Activated T-cell treated with anti-CD3 and anti-CD28 coated beads, Interleukin-2, amount 50 U/mL, for 1 hour (primary cell): ENCODE results near the gene NNT.
"Not testable (repeated sequence)": the region's sequence is repeated elsewhere in the genome, so short reads cannot be mapped to it uniquely, and the experiment has no call there.

Experiments used
- DNase-seq: peaks from one replicate; pipeline ENCODE4 v3.0.0-alpha.2; 2020

Gene NNT

DNA sequence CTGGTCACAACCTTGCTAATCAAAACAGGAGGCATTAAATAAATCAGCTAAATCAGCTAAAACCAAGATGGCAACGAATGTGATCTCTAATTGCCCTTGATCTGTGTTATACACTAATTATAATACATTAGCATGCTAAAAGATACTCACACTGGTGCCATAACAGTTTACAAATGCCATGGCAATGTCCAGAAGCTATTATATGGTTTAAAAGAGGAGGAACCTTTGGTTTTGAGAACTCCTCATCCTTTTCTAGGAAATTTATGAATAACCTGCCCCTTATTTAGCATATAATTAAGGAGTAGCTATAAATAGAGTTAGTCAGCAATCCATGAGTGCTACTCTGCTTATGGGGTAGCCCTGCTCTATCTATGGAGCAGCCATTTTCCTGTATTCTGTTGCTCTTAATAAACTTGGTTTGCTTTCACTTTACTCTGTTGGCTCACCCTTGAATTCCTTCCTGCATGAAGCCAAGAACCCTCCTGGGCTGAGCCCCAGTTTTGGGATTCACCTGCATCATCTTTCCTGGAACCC lies 18.7 kb upstream of the NNT start:
- no peak for DNase-seq

GRCh38 chr5:43588842-43589241 lies 14.1 kb upstream of the NNT start:
- DNase-seq: no peak

- DNase-seq: no peak
Measured at GRCh38 chr5:43589310-43589709, 13.7 kb upstream of the NNT start.

- DNase-seq: no peak
Measured at GRCh38 chr5:43590700-43591099, 12.3 kb upstream of the NNT start.

DNA sequence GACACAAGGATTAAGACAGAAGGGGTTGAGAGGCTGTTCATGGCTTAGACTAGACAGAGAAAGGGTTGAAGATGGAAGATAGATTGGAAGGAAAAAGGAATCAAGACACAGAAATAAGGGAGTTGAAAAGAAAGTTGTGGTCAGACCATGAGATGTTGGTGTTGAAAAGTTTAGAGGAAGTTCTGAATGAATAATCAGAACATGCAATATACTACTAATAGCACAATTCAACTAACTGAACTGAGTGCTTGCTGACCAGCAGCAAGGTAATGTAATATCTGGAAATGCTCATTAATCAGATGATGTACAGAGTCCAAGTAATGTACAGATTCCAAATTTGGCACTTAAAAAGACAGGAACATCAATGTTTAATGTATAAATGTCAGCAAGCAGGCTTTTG lies 10.6 kb upstream of the NNT start:
- DNase-seq: no peak

- not testable (repeated sequence) for DNase-seq
Measured at GRCh38 chr5:43598927-43599326, 4.1 kb upstream of the NNT start.

DNA sequence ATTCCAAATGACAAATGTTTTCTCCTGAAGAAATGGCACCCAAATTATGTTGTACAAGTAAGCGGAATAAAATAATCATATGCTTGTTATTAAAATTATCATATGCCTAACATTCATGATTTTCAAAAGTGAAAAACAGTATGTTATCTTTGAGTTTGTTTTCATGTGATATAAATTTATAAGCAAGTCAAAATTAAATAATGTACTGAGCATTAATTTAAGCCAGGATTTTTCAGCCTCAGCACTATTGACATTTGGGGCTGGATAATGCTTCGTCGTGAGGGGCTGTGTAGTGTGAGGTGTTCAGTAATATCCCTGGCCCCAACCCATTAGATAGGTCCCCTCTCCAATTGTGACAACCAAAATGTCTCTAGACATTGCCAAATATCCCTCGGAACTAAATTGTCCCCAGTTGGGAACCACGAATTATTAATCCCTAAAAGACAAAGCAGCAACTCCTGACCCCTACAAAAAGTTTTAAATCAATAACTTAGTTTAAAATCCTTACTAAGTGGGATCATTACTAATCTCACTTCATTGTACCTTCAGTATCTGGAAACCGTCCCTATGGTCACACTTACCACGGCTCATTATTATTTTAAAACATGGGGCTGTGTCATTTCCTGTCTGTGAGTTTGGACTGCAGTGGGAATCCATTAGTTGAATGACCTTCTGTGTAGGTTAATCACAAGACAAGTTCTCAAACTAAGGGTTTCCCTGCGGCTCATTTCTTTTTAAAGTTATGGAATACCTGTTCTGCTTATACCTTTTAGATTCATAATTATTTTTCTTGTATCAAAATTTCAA lies 1.3 kb upstream of the NNT start:
- DNase-seq: no peak

- DNase-seq: peak; percentile 64
Measured at GRCh38 chr5:43603344-43604217, 601 bp downstream of the NNT start.

DNA sequence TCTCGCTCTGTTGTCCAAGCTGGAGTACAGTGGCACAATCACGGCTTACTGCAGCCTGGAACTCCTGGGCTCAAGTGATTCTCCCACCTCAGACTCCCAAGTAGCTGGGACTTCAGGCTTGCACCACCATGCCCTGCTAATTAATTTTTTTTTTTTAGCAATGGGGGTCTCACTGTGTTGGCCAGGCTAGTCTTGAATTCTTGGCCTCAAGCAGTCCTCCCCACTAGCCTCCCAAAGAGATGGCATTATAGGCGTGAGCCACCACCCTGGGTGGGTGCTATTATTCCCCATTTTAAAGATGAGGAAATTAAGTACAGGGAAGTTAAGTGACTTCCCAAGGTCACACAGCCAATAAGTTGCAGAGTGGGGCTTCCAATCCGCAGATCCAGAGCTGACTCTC lies 1.7 kb downstream of the NNT start:
- no peak for DNase-seq

- no peak for DNase-seq
Measured at GRCh38 chr5:43606351-43606750, 3.4 kb downstream of the NNT start.

GRCh38 chr5:43608406-43608805 lies 5.4 kb downstream of the NNT start:
- no peak for DNase-seq

GRCh38 chr5:43609752-43610151 lies 6.8 kb downstream of the NNT start:
- no peak for DNase-seq

GRCh38 chr5:43613370-43613769 lies 10.4 kb downstream of the NNT start:
- no peak for DNase-seq

GRCh38 chr5:43615445-43616184 lies 12.6 kb downstream of the NNT start:
- DNase-seq: no peak

DNA sequence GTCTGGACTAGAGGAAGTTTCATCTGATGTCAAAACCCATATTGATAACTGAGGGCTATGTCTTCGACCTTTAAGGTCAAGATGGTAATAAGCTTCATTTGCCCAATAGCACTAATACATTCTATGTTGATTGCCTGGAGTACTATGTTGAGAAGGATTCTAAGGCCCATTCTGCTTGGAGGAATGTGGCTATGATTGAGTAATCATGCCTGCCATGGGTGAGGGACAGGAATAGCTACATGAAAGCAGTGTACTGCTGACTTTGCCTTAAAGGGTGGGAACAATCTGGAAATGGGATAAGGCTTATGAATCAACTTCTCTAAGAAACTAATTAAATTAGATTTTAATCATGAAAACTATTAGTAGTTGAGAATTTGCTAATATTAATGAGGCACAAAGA lies 13.6 kb downstream of the NNT start:
- DNase-seq: no peak

DNA sequence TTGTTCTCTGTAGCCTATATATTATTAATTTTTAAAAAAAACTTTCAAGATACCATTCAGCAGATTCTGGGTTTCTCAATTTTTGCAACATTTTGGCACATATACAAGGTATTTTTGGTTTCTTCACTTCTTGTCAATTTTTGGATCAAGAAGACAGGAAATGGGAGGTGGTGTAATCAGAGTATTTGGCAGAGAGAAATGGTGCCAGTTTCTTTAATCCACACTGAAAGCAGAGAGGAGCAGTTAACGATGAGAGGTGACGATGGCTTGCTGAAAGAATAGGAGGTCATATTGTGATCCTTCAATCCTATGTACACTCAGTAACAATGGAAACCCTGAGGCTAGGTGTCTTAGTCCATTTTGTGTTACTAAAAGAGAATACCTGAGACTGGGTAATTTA lies 16.4 kb downstream of the NNT start:
- no peak for DNase-seq

DNA sequence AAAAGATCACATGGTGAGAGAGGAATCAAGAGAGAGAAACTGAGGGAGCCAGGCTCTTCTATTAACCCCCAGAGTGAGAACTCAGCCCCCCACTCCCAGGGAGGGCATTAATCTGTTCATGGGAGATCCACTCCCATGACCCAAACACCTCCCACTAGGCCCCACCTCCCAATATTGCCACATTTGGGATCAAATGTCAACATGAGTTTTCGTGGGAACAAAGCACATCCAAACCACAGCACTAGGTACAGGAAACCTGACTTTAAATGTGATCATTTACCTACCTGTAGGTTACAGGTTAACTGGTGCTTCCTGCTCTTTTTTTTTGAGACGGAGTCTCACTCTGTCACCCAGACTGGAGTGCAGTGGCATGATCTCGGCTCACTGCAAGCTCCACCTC lies 16.9 kb downstream of the NNT start:
- no peak for DNase-seq

- no peak for DNase-seq
Measured at GRCh38 chr5:43620944-43621505, 18.0 kb downstream of the NNT start.

- DNase-seq: no peak
Measured at GRCh38 chr5:43622074-43622473, 19.1 kb downstream of the NNT start.

DNA sequence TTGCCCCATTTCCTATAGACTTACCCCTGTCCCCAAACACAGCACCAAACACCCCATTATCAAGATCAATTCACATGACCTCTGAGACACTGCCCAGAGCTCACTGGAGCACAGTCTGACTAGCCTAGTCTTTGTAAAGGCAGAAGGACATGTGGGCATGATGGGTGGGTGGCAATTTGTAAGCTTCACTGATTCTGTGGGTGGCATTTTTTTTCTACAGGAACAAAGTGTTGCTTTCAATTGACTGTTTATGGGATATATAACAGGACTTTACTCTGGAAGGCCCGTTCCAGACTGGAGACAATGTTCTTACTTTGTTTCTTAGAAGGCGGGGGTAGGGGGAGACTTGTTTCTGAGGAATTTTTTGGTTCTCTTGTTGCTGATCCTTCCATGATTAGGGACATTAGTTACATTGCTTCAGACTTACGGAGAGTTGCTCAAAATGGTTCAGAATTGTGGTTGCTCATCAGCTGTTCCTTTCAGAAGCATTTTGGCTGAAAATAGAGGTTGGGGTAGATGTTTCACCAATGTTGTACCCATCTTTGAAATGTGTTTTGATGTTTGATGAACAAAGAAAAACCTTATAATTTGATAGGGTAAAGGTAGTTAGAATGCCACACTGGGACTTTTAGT lies 20.2 kb downstream of the NNT start:
- no peak for DNase-seq

DNA sequence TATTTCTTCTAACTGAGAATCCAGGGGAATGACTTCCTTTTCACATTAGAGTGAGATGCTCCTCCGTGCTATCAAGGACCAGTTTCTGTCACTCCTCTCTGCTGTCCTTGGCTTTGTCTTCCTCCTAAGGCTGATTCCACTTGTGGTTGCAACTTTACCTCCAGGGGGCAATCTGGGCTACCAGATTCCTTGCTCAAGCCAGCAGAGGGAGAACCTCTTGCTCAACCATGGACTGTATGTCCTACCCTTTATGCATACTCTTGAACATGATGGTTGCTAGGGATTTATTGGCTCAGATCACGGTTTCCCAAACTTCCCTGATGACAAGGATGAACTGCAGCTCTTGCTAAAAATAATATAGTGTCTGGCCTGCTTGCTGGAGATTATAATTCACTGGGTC lies 24.0 kb downstream of the NNT start:
- DNase-seq: no peak

DNA sequence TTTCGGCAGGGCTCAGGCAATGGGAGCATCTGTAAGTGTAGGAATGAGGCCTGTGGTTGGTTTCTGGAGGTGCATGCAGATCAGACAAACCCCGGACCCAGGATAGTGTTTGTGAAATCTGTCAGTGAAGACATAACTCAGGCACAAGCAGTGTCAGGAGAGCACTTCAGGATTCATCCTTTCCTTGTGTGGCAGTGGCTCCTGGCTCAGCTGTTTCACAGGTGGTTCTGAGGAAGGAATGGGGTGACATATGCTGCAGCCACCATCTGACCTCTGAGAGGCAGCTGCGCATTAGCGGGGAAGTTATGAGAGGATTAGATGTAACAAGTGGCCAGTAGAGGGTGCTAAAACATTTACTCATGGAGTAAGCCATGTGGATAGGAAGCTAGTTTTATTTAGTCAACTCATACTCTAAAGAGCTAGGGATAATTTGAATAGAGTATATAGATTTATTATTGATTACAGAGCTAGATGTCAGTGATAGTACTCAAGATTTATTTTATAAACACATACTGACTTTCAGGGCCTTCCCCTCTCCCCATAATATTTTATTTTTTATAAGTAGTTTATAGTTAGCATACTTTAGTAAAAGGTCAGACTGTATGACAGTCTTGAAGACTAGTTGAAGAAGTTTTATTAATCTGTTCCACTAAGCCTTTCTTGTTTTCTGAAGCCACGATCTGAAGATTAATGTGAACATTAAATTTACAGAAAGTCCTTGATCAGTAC lies 28.4 kb downstream of the NNT start:
- DNase-seq: peak; percentile 38
